SK-N-MC (cell line): Measurements from ENCODE around the gene MAU2.

Experiments
- EZH2 ChIP-seq: fragments of 200-600 bp; sonication (generic); IDR thresholded peaks from one replicate; pipeline ENCODE4 v1.6.1; 2017; ENCODE audit warnings: antibody characterized with exemption
- FOXP2 ChIP-seq: optimal IDR thresholded peaks from 2 replicates; pipeline ENCODE3; 2011; ENCODE audit warnings: mild to moderate bottlenecking, moderate library complexity; ENCODE audit not compliant: insufficient read depth; ENCODE audit errors: extremely low read length, control extremely low read depth

DNA sequence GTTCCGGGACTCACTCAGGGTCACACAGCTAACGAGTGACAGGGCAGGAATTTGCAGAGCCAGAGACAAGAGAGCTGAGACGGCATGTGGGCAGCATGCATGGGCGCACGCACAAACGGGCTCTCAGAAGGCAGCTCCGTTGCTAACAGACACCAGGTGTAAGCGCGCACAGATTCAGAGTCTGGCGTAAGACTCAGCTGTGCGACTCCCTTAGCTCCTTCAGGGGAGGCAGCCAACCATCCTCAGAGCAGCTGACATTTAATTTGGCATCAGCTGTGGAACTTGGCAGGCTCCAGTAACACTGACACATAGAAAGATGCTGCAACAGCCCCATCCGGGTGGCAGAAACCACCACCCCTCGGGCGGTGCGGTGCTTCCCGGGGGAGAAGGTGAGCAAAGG lies 40.1 kb upstream of the MAU2 start:
- TF ChIP-seq FOXP2 (no peak), EZH2 (no peak)
